ENCODE data around the gene ARHGEF3. TPM values are rescaled to one million over a fixed set of nuclear protein-coding genes. Genes with fewer than 3 reads are reported as not detected.
"Not testable (repeated sequence)": the region's sequence is repeated elsewhere in the genome, so short reads cannot be mapped to it uniquely, and the experiment has no call there.

ARHGEF3 gene
- total RNA-seq, 6 experiments from 2014 or later: 1.0 to 2.9 (median 1.6) TPM

DNA sequence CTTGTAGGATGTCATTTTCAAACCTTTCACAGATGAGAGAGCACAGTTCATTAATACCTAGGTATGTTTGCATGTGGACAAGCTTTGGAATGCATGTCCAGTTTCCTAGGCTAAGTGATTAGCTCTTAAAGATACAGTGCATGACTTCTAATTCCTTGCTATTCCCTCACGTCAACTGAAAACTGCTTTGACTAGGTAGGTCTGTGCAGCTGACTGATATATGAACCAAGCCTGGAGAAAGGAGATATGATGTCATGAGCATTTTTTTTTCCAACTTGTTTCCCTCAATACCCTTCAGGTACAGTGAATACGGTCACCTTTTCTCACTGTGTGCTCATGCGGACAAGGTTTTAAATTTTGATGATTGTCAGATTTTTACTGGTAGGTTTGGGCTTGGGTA lies 77.1 kb downstream of the ARHGEF3 start:
- Histone ChIP-seq H3K27me3 (no peaks in the 10 kb centered on the region), H3K36me3 (no peaks in the 10 kb centered on the region), H3K9me3 (no peaks in the 10 kb centered on the region), H3K4me1 (no peaks in the 10 kb centered on the region), H3K4me3 (no peak overlapping the region), H3K27ac (no peak overlapping the region)
- intact Hi-C loops (cut with DNase I): no loop called here
- no peak for DNase-seq
- no peak for TF ChIP-seq POLR2A (IDR thresholded peaks at IDR 0.05)
- TF ChIP-seq, protein P1, sequence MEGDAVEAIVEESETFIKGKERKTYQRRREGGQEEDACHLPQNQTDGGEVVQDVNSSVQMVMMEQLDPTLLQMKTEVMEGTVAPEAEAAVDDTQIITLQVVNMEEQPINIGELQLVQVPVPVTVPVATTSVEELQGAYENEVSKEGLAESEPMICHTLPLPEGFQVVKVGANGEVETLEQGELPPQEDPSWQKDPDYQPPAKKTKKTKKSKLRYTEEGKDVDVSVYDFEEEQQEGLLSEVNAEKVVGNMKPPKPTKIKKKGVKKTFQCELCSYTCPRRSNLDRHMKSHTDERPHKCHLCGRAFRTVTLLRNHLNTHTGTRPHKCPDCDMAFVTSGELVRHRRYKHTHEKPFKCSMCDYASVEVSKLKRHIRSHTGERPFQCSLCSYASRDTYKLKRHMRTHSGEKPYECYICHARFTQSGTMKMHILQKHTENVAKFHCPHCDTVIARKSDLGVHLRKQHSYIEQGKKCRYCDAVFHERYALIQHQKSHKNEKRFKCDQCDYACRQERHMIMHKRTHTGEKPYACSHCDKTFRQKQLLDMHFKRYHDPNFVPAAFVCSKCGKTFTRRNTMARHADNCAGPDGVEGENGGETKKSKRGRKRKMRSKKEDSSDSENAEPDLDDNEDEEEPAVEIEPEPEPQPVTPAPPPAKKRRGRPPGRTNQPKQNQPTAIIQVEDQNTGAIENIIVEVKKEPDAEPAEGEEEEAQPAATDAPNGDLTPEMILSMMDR (IDR thresholded peaks at IDR 0.05): no peak
- 96% methylated on average over 3 of the region's 3 CpGs for WGBS (ENCODE audit: insufficient coverage, low coverage, low lambda C conversion rate, missing lambda C conversion rate)
- ATAC-seq: no peak

DNA sequence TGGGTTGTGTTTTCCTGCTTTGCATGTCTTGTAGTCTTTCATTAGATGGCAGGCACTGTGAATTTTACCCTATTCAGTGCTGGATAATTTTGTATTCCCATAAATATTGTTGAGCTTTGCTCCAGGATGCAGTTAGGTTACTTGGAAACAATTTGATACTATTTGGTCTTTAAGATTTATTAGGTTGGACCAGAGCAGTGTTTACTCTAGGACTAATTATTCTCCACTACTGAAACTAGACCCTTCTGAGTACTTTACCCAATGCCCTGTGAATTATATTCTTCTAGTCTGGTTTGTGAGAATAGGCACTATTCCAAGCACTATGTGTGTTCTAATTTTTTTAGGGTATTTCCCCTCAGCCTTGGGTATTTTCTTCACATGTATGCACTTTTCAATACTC lies 80.9 kb downstream of the ARHGEF3 start:
- Histone ChIP-seq H3K4me1 (no peaks in the 10 kb centered on the region), H3K27me3 (no peaks in the 10 kb centered on the region), H3K4me3 (no peak overlapping the region), H3K27ac (no peak overlapping the region), H3K36me3 (no peaks in the 10 kb centered on the region), H3K9me3 (no peaks in the 10 kb centered on the region)
- ATAC-seq (no peak), DNase-seq (no peak)
- TF ChIP-seq, protein P1 (IDR thresholded peaks at IDR 0.05): no peak
- TF ChIP-seq POLR2A (IDR thresholded peaks at IDR 0.05): no peak
- intact Hi-C loops (cut with DNase I): no loop called here

DNA sequence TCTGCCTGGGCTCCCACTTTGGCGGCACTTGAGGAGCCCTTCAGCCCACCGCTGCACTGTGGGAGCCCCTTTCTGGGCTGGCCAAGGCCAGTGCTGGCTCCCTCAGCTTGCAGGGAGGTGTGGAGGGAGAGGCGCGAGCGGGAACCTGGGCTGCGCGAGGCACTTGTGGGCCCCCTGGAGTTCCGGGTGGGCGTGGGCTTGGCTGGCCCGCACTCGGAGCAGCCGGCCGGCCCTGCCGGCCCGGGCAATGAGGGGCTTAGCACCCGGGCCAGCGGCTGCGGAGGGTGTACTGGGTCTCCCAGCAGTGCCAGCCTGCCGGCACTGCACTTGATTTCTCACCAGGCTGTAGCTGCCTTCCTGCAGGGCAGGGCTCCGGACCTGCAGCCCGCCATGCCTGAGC lies 82.9 kb downstream of the ARHGEF3 start:
- intact Hi-C loops (cut with DNase I); DNase-seq; H3K27me3 ChIP-seq; H3K9me3 ChIP-seq; H3K27ac ChIP-seq; H3K36me3 ChIP-seq; H3K4me1 ChIP-seq; H3K4me3 ChIP-seq; ATAC-seq: not testable (repeated sequence)
- WGBS (ENCODE audit: insufficient coverage, low coverage, low lambda C conversion rate, missing lambda C conversion rate): no CpG with 5 or more reads among the region's 21 CpGs

DNA sequence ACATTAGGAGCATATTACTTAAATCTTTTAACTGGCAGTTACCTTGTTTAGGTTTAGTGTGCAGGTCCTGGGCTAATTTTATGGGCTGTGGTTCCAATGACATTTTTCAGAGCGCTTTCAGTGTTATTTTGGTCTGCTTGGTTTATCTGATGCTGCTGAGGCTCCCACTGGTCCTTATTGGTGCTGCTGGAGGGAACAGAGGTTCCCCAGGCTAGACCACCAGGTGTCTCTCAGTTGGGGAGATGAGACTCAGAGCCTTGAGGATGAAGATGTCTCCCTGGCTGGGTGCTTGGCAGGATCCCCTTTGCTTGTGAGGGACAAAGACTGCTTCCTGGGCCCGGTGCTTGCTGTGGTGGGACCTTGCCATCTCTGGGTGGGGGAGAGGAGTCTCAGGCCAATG lies 90.4 kb downstream of the ARHGEF3 start:
- Histone ChIP-seq H3K27ac (no peak overlapping the region), H3K36me3 (no peaks in the 10 kb centered on the region), H3K4me1 (no peaks in the 10 kb centered on the region), H3K4me3 (no peak overlapping the region), H3K9me3 (no peaks in the 10 kb centered on the region), H3K27me3 (no peaks in the 10 kb centered on the region)
- DNase-seq (no peak), ATAC-seq (no peak)
- intact Hi-C loops (cut with DNase I): no loop called here
- TF ChIP-seq, protein P1 (IDR thresholded peaks at IDR 0.05): no peak
- no peak for TF ChIP-seq POLR2A (IDR thresholded peaks at IDR 0.05)
- WGBS (ENCODE audit: insufficient coverage, low coverage, low lambda C conversion rate, missing lambda C conversion rate): 91% methylated on average over 1 of the region's 2 CpGs

GRCh38 chr3:56707412-56707811 lies 94.3 kb downstream of the ARHGEF3 start:
- H3K27me3 ChIP-seq; H3K9me3 ChIP-seq; DNase-seq; intact Hi-C loops (cut with DNase I); H3K36me3 ChIP-seq; ATAC-seq; H3K4me1 ChIP-seq; H3K27ac ChIP-seq; H3K4me3 ChIP-seq: not testable (repeated sequence)
- TF ChIP-seq, protein P1 (IDR thresholded peaks at IDR 0.05): peak in 1 of 4 donors; percentile 9
- WGBS (ENCODE audit: insufficient coverage, low coverage, low lambda C conversion rate, missing lambda C conversion rate): 60% methylated on average over 4 of the region's 6 CpGs
